Muscle layer of colon (tissue), 2 donors: Measurements from ENCODE around the gene ATP9B.

Source experiments
- H3K27ac ChIP-seq: one replicate; pipeline ENCODE4 v1.7.0; 2013; ENCODE audit warnings: low read depth, mild to moderate bottlenecking, low read length, moderate library complexity
- H3K27me3 ChIP-seq, 2 donors: one replicate each; pipeline ENCODE4 v1.7.0; 2013; ENCODE audit warnings: low read length in 2 of 2, mild to moderate bottlenecking in 2 of 2; ENCODE audit not compliant: insufficient read depth in 2 of 2, control insufficient read depth in 1 of 2
- H3K36me3 ChIP-seq: one replicate; pipeline ENCODE4 v1.7.0; 2013; ENCODE audit warnings: mild to moderate bottlenecking, low read length; ENCODE audit not compliant: insufficient read depth
- H3K4me1 ChIP-seq: one replicate; pipeline ENCODE4 v1.7.0; 2013; ENCODE audit warnings: mild to moderate bottlenecking, low read length; ENCODE audit not compliant: insufficient read depth
- H3K4me3 ChIP-seq, 2 donors: one replicate each; pipeline ENCODE4 v1.7.0; 2013; ENCODE audit warnings: low read length in 2 of 2, low read depth in 1 of 2, mild to moderate bottlenecking in 1 of 2, moderate library complexity in 1 of 2
- H3K9ac ChIP-seq: one replicate; pipeline ENCODE4 v1.7.0; 2013; ENCODE audit warnings: low read length
- H3K9me3 ChIP-seq: one replicate; pipeline ENCODE4 v1.7.0; 2013; ENCODE audit warnings: mild to moderate bottlenecking, low read length
- donor health status: abdominal sarcoma.
- donor health status: Adenocarcinoma of cecum.

The ATP9B gene, protein sequence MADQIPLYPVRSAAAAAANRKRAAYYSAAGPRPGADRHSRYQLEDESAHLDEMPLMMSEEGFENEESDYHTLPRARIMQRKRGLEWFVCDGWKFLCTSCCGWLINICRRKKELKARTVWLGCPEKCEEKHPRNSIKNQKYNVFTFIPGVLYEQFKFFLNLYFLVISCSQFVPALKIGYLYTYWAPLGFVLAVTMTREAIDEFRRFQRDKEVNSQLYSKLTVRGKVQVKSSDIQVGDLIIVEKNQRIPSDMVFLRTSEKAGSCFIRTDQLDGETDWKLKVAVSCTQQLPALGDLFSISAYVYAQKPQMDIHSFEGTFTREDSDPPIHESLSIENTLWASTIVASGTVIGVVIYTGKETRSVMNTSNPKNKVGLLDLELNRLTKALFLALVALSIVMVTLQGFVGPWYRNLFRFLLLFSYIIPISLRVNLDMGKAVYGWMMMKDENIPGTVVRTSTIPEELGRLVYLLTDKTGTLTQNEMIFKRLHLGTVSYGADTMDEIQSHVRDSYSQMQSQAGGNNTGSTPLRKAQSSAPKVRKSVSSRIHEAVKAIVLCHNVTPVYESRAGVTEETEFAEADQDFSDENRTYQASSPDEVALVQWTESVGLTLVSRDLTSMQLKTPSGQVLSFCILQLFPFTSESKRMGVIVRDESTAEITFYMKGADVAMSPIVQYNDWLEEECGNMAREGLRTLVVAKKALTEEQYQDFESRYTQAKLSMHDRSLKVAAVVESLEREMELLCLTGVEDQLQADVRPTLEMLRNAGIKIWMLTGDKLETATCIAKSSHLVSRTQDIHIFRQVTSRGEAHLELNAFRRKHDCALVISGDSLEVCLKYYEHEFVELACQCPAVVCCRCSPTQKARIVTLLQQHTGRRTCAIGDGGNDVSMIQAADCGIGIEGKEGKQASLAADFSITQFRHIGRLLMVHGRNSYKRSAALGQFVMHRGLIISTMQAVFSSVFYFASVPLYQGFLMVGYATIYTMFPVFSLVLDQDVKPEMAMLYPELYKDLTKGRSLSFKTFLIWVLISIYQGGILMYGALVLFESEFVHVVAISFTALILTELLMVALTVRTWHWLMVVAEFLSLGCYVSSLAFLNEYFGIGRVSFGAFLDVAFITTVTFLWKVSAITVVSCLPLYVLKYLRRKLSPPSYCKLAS

GRCh38 chr18:79068937-79069716 is at the start of gene ATP9B:
TSS of gene ATP9B (plus strand) at chr18:79069394. CDS start at chr18:79069411, 17 bp downstream.
- H3K27me3 ChIP-seq: no peaks in the 10 kb centered on the region
- H3K9me3 ChIP-seq: no peaks in the 10 kb centered on the region
- peak within 1 kb of the TSS; percentile 84 for H3K9ac ChIP-seq
- H3K36me3 ChIP-seq: no peaks in the 10 kb centered on the region
- H3K4me3 ChIP-seq: peak within 1 kb of the TSS; percentile 75 to 83
- peaks cover 21% of the 10 kb centered on the region for H3K4me1 ChIP-seq
- H3K27ac ChIP-seq: peak within 1 kb of the TSS; percentile 73

GRCh38 chr18:79019881-79020280 is 49.3 kb upstream of the ATP9B start:
- Histone ChIP-seq H3K4me3 (no peak overlapping the region), H3K36me3 (no peaks in the 10 kb centered on the region), H3K9ac (no peak overlapping the region), H3K27me3 (peaks cover 0 to 5% of the 10 kb centered on the region in 2 donors), H3K27ac (no peak overlapping the region), H3K9me3 (no peaks in the 10 kb centered on the region), H3K4me1 (no peaks in the 10 kb centered on the region)

DNA sequence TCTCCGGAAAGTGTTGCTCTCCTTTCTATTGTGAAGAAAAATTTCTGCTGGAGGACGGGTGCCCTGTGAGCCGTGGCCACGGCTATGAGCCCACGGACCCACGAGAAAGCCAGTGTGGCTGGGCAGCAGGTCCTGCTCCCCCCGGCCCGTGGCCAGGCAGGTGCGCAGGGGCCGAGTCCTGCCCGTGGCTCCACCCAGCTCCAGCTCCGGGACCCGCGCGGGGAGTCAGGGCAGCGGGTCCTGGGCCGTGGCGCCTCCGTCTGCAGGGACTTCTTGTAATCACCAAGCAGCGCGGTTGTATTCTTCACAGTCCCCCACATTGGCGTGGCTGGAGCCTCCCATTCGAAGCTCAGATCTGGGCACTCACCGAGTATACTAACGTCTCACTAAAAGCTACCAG is 46.6 kb upstream of the ATP9B start:
- H3K9me3 ChIP-seq: no peaks in the 10 kb centered on the region
- no peaks in the 10 kb centered on the region for H3K36me3 ChIP-seq
- H3K9ac ChIP-seq: no peak overlapping the region
- H3K27me3 ChIP-seq: peaks cover 0 to 5% of the 10 kb centered on the region in 2 donors
- H3K27ac ChIP-seq: no peak overlapping the region
- H3K4me3 ChIP-seq: no peak overlapping the region
- H3K4me1 ChIP-seq: no peaks in the 10 kb centered on the region

- H3K27me3 ChIP-seq: no peaks in the 10 kb centered on the region
- no peak overlapping the region for H3K4me3 ChIP-seq
- H3K36me3 ChIP-seq: no peaks in the 10 kb centered on the region
- no peaks in the 10 kb centered on the region for H3K9me3 ChIP-seq
- no peaks in the 10 kb centered on the region for H3K4me1 ChIP-seq
- H3K9ac ChIP-seq: no peak overlapping the region
- H3K27ac ChIP-seq: no peak overlapping the region
Measured at GRCh38 chr18:79026491-79026890, 42.7 kb upstream of the ATP9B start.

- Histone ChIP-seq H3K27me3 (no peaks in the 10 kb centered on the region), H3K9ac (no peak overlapping the region), H3K36me3 (no peaks in the 10 kb centered on the region), H3K9me3 (no peaks in the 10 kb centered on the region), H3K27ac (no peak overlapping the region), H3K4me3 (no peak overlapping the region), H3K4me1 (no peaks in the 10 kb centered on the region)
Measured at GRCh38 chr18:79030680-79031079, 38.5 kb upstream of the ATP9B start.

DNA sequence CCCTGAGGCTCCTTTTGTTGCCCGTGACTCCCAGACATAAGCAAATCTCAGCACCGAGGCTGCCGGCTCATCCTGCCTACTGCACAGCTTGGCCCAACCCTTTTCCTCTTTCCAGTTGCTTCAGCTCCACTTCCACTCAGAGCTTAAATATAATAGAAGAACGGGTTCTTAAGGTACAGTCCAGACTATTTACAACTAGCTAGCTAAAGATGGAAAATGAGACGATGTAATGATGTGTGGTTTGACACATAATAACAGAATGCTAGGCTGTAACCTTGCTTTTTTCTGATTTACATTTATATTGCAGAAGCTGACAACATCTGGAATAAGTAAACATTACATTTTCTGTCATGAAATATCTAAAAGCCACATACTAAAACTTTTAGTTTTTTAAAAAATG is 26.9 kb upstream of the ATP9B start:
- H3K4me3 ChIP-seq: no peak overlapping the region
- no peaks in the 10 kb centered on the region for H3K9me3 ChIP-seq
- H3K27ac ChIP-seq: no peak overlapping the region
- H3K36me3 ChIP-seq: no peaks in the 10 kb centered on the region
- H3K4me1 ChIP-seq: no peaks in the 10 kb centered on the region
- no peaks in the 10 kb centered on the region for H3K27me3 ChIP-seq
- H3K9ac ChIP-seq: no peak overlapping the region

- Histone ChIP-seq H3K9ac (no peak overlapping the region), H3K27me3 (no peaks in the 10 kb centered on the region), H3K4me1 (no peaks in the 10 kb centered on the region), H3K36me3 (no peaks in the 10 kb centered on the region), H3K9me3 (no peaks in the 10 kb centered on the region), H3K27ac (no peak overlapping the region), H3K4me3 (no peak overlapping the region)
Measured at GRCh38 chr18:79043288-79043687, 25.9 kb upstream of the ATP9B start.

DNA sequence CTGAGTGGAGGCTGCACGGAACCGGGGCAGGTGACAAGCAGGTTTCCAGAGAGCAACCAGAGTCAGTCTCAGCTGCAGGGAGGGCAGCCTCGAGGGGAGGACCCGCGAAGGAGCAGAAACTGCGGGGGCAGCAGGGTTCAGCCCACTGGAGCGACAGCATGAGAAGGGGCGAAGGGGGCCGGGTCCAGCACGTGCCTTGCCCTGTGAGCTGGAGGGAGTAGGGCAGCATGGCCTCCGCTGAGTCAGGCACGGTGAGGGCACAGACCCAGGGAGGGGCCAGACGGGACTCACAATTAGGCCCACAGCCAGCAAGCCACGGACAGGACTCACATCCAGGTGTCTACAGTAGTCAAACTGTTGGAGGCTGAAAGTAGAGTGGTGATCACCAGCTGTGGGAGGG is 22.7 kb upstream of the ATP9B start:
- H3K9me3 ChIP-seq: no peaks in the 10 kb centered on the region
- no peaks in the 10 kb centered on the region for H3K36me3 ChIP-seq
- no peaks in the 10 kb centered on the region for H3K4me1 ChIP-seq
- no peak overlapping the region for H3K27ac ChIP-seq
- no peak overlapping the region for H3K4me3 ChIP-seq
- H3K9ac ChIP-seq: no peak overlapping the region
- no peaks in the 10 kb centered on the region for H3K27me3 ChIP-seq

- Histone ChIP-seq H3K27me3 (no peaks in the 10 kb centered on the region), H3K36me3 (no peaks in the 10 kb centered on the region), H3K4me3 (no peak overlapping the region), H3K9ac (no peak overlapping the region), H3K27ac (no peak overlapping the region), H3K9me3 (no peaks in the 10 kb centered on the region), H3K4me1 (no peaks in the 10 kb centered on the region)
Measured at GRCh38 chr18:79047556-79048244, 21.5 kb upstream of the ATP9B start.

GRCh38 chr18:79048245-79048632 is 21.0 kb upstream of the ATP9B start:
- no peak overlapping the region for H3K27ac ChIP-seq
- no peaks in the 10 kb centered on the region for H3K27me3 ChIP-seq
- H3K36me3 ChIP-seq: no peaks in the 10 kb centered on the region
- H3K4me1 ChIP-seq: no peaks in the 10 kb centered on the region
- H3K9me3 ChIP-seq: no peaks in the 10 kb centered on the region
- no peak overlapping the region for H3K9ac ChIP-seq
- H3K4me3 ChIP-seq: no peak overlapping the region
